IPS-NIHi7 (cell line): ENCODE results near the gene IL22RA2.
"Not testable (repeated sequence)": the region's sequence is repeated elsewhere in the genome, so short reads cannot be mapped to it uniquely, and the experiment has no call there.

Source experiments
- DNase-seq: peaks from one replicate; pipeline ENCODE4 v3.0.0; 2012; ENCODE audit warnings: mixed read lengths; ENCODE audit errors: extremely low spot score

IL22RA2 gene

GRCh38 chr6:137173501-137173900, at the start of gene IL22RA2:
Gene IL22RA2, minus strand, starts transcription at chr6:137173644. Its CDS starts 11,895 bp downstream, at chr6:137161749.
- DNase-seq = no peak

GRCh38 chr6:137222381-137222780, 48.9 kb upstream of the IL22RA2 start:
- DNase-seq = no peak

GRCh38 chr6:137219664-137220252, 46.3 kb upstream of the IL22RA2 start:
- no peak for DNase-seq

- DNase-seq = peak; percentile 94
Measured at GRCh38 chr6:137218917-137219663, 45.6 kb upstream of the IL22RA2 start, which contains the start of gene IFNGR1. Gene IFNGR1, minus strand, starts transcription at chr6:137219385. Its CDS starts 58 bp downstream, at chr6:137219327.

GRCh38 chr6:137218473-137218916, 45.1 kb upstream of the IL22RA2 start:
- DNase-seq = peak; percentile 26

- no peak for DNase-seq
Measured at GRCh38 chr6:137217801-137218472, 44.5 kb upstream of the IL22RA2 start.

GRCh38 chr6:137216875-137217553, 43.6 kb upstream of the IL22RA2 start:
- no peak for DNase-seq

GRCh38 chr6:137216106-137216505, 42.7 kb upstream of the IL22RA2 start:
- no peak for DNase-seq

- not testable (repeated sequence) for DNase-seq
Measured at GRCh38 chr6:137215630-137216029, 42.2 kb upstream of the IL22RA2 start.

- DNase-seq = no peak
Measured at GRCh38 chr6:137214931-137215330, 41.5 kb upstream of the IL22RA2 start.

GRCh38 chr6:137213813-137214212, 40.4 kb upstream of the IL22RA2 start:
- no peak for DNase-seq

- no peak for DNase-seq
Measured at GRCh38 chr6:137213331-137213740, 39.9 kb upstream of the IL22RA2 start.

GRCh38 chr6:137211910-137212309, 38.5 kb upstream of the IL22RA2 start:
- no peak for DNase-seq

- no peak for DNase-seq
Measured at GRCh38 chr6:137210903-137211302, 37.5 kb upstream of the IL22RA2 start.

GRCh38 chr6:137208279-137208678, 34.8 kb upstream of the IL22RA2 start:
- DNase-seq = no peak

- DNase-seq = not testable (repeated sequence)
Measured at GRCh38 chr6:137207457-137207856, 34.0 kb upstream of the IL22RA2 start.

- no peak for DNase-seq
Measured at GRCh38 chr6:137206577-137206976, 33.1 kb upstream of the IL22RA2 start.

GRCh38 chr6:137203256-137203655, 29.8 kb upstream of the IL22RA2 start:
- DNase-seq = no peak

- DNase-seq = no peak
Measured at GRCh38 chr6:137202078-137202477, 28.6 kb upstream of the IL22RA2 start.

GRCh38 chr6:137201006-137201405, 27.6 kb upstream of the IL22RA2 start:
- DNase-seq = no peak

GRCh38 chr6:137200288-137200687, 26.8 kb upstream of the IL22RA2 start:
- DNase-seq = no peak
